ENCODE measurements around the gene ZNF418.
"Not testable (repeated sequence)": the region's sequence is repeated elsewhere in the genome, so short reads cannot be mapped to it uniquely, and the experiment has no call there.

ZNF418 gene

GRCh38 chr19:57934820-57935665 is at the start of gene ZNF418:
TSS of gene ZNF418 (minus strand) at chr19:57935402. CDS start at chr19:57933822, 1,580 bp downstream.
- DNase-seq (ENCODE audit: low read depth) = peak; percentile 58

- no peak for DNase-seq (ENCODE audit: low read depth)
Observed at GRCh38 chr19:57978586-57979289, 43.5 kb upstream of the ZNF418 start.

GRCh38 chr19:57974434-57974833 is 39.2 kb upstream of the ZNF418 start, which contains the start of gene C19orf18:
TSS of gene C19orf18 (minus strand) at chr19:57974534. CDS start at chr19:57974432, 102 bp downstream.
- DNase-seq (ENCODE audit: low read depth) = no peak

- no peak for DNase-seq (ENCODE audit: low read depth)
Observed at GRCh38 chr19:57964761-57965160, 29.6 kb upstream of the ZNF418 start.

- no peak for DNase-seq (ENCODE audit: low read depth)
Observed at GRCh38 chr19:57961785-57962184, 26.6 kb upstream of the ZNF418 start.

GRCh38 chr19:57954996-57955395 is 19.8 kb upstream of the ZNF418 start:
- DNase-seq (ENCODE audit: low read depth) = no peak

- DNase-seq (ENCODE audit: low read depth) = no peak
Observed at GRCh38 chr19:57949702-57950101, 14.5 kb upstream of the ZNF418 start.

- DNase-seq (ENCODE audit: low read depth) = no peak
Observed at GRCh38 chr19:57949296-57949695, 14.1 kb upstream of the ZNF418 start.

- peak; percentile 87 for DNase-seq (ENCODE audit: low read depth)
Observed at GRCh38 chr19:57947419-57948134, 12.4 kb upstream of the ZNF418 start, which contains the start of gene ZNF256. TSS of gene ZNF256 (minus strand) at chr19:57947706. CDS start at chr19:57947474, 232 bp downstream.

- DNase-seq (ENCODE audit: low read depth) = no peak
Observed at GRCh38 chr19:57947088-57947418, 11.9 kb upstream of the ZNF418 start.

- DNase-seq (ENCODE audit: low read depth) = no peak
Observed at GRCh38 chr19:57946316-57946715, 11.1 kb upstream of the ZNF418 start.

GRCh38 chr19:57941593-57941992 is 6.4 kb upstream of the ZNF418 start:
- DNase-seq (ENCODE audit: low read depth) = no peak

GRCh38 chr19:57935731-57936130 is 529 bp upstream of the ZNF418 start:
- DNase-seq (ENCODE audit: low read depth) = no peak

GRCh38 chr19:57927587-57927986 is 7.6 kb downstream of the ZNF418 start:
- no peak for DNase-seq (ENCODE audit: low read depth)

GRCh38 chr19:57916168-57916995 is 18.8 kb downstream of the ZNF418 start, which contains the start of gene ZNF417:
TSS of gene ZNF417 (minus strand) at chr19:57916592. CDS start at chr19:57916411, 181 bp downstream.
- DNase-seq (ENCODE audit: low read depth) = peak; percentile 92

GRCh38 chr19:57914531-57914930 is 20.7 kb downstream of the ZNF418 start:
- DNase-seq (ENCODE audit: low read depth) = no peak

GRCh38 chr19:57907394-57907793 is 27.8 kb downstream of the ZNF418 start:
- no peak for DNase-seq (ENCODE audit: low read depth)

GRCh38 chr19:57905258-57905657 is 29.9 kb downstream of the ZNF418 start:
- no peak for DNase-seq (ENCODE audit: low read depth)

- no peak for DNase-seq (ENCODE audit: low read depth)
Observed at GRCh38 chr19:57903618-57904184, 31.5 kb downstream of the ZNF418 start.

- DNase-seq (ENCODE audit: low read depth) = no peak
Observed at GRCh38 chr19:57900311-57900710, 34.9 kb downstream of the ZNF418 start.

GRCh38 chr19:57890706-57891105 is 44.5 kb downstream of the ZNF418 start:
- DNase-seq (ENCODE audit: low read depth) = not testable (repeated sequence)

All from fibroblast of the conjunctiva (primary cell).